Gastroesophageal sphincter (tissue), 4 donors: ENCODE measurements around the gene ATAD2B. TPM values are rescaled to one million over a fixed set of nuclear protein-coding genes. Genes with fewer than 3 reads are reported as not detected.

ENCODE experiments used
- ATAC-seq: fragments of 150-250 bp; one replicate; pipeline ENCODE4 v1.9.1; 2016; ENCODE audit warnings: mild to moderate bottlenecking, moderate library complexity
- H3K27ac ChIP-seq, 4 donors: fragments of 200-600 bp; sonication (generic) in 3 of 4; 1 replicate in 3 of 4; 2 replicates in 1 of 4; pipeline ENCODE4 v1.5.1; 2016 to 2019
- H3K27me3 ChIP-seq: fragments of 200-600 bp; sonication (generic); one replicate; pipeline ENCODE4 v1.5.1; 2019
- H3K36me3 ChIP-seq, 2 donors: fragments of 200-600 bp; sonication (generic); one replicate each; pipeline ENCODE4 v1.5.1; 2019; ENCODE audit warnings: control low read depth in 1 of 2
- H3K4me1 ChIP-seq, 3 donors: fragments of 200-600 bp; sonication (generic); 1 replicate in 2 of 3; 2 replicates in 1 of 3; pipeline ENCODE4 v1.5.1; 2016 to 2019; ENCODE audit warnings: control low read depth in 2 of 3
- H3K4me3 ChIP-seq, 2 donors: fragments of 200-600 bp; sonication (generic); one replicate each; pipeline ENCODE4 v1.5.1; 2019; ENCODE audit warnings: mild to moderate bottlenecking in 1 of 2, moderate library complexity in 1 of 2
- H3K9me3 ChIP-seq, 3 donors: fragments of 200-600 bp; sonication (generic); one replicate each; pipeline ENCODE4 v1.5.1; 2017 to 2019; ENCODE audit warnings: control low read depth in 2 of 3
- EP300 ChIP-seq: sonication (generic); formaldehyde crosslinking; IDR thresholded peaks from one replicate; pipeline ENCODE4 v1.6.1; 2017; ENCODE audit warnings: antibody characterized with exemption, mild to moderate bottlenecking
- POLR2A ChIP-seq, 2 donors: fragments of 450-650 bp; IDR thresholded peaks; one replicate each; pipeline ENCODE4 v1.6.1; 2017; ENCODE audit warnings: antibody characterized with exemption in 2 of 2, mild to moderate bottlenecking in 2 of 2, moderate library complexity in 1 of 2
- POLR2AphosphoS5 ChIP-seq: sonication (generic); formaldehyde crosslinking; IDR thresholded peaks from one replicate; pipeline ENCODE4 v1.6.1; 2017; ENCODE audit warnings: antibody characterized with exemption
- WGBS, 2 donors: methylation state at CpG; one replicate each; pipeline ENCODE4 v1.1.5; 2018; ENCODE audit warnings: low coverage in 1 of 2; 5-methylcytosine and 5-hydroxymethylcytosine counted together
- total RNA-seq, 4 donors: library from RNA; depleted of rRNA; stranded (reverse); fragments of >200 nt; gene quantifications; one replicate each; pipeline ENCODE4 v1.1.0, GENCODE V29; 2016
- TF ChIP-seq, protein P1 (sequence below), 4 experiments: fragments of 200-600 bp in 2 of 4; fragments of 450-650 bp in 2 of 4; sonication (generic) in 1 of 4; IDR thresholded peaks; one replicate each; pipeline ENCODE4 v1.5.1; 2017 to 2019; ENCODE audit warnings: antibody characterized with exemption in 4 of 4, mild to moderate bottlenecking in 2 of 4, moderate library complexity in 2 of 4

ATAD2B gene
- total RNA-seq, 4 donors from 2014 or later, result 10.4 to 36.1 (median 16.8) TPM

GRCh38 chr2:23711979-23712755 lies 214.8 kb downstream of the ATAD2B start:
- H3K4me1 ChIP-seq, result peaks cover 0 to 24% (median 0%) of the 10 kb centered on the region in 3 donors
- no peak for ATAC-seq
- H3K9me3 ChIP-seq, result no peaks in the 10 kb centered on the region
- no peaks in the 10 kb centered on the region for H3K27me3 ChIP-seq
- peaks cover 0 to 26% of the 10 kb centered on the region in 2 donors for H3K36me3 ChIP-seq
- WGBS, 2 donors, result 81 to 82% methylated on average over 4 to 6 of the region's 7 CpGs
- no peak overlapping the region for H3K27ac ChIP-seq
- no peak for TF ChIP-seq POLR2AphosphoS5
- no peak for TF ChIP-seq POLR2A (IDR thresholded peaks at IDR 0.05)
- TF ChIP-seq, protein P1, sequence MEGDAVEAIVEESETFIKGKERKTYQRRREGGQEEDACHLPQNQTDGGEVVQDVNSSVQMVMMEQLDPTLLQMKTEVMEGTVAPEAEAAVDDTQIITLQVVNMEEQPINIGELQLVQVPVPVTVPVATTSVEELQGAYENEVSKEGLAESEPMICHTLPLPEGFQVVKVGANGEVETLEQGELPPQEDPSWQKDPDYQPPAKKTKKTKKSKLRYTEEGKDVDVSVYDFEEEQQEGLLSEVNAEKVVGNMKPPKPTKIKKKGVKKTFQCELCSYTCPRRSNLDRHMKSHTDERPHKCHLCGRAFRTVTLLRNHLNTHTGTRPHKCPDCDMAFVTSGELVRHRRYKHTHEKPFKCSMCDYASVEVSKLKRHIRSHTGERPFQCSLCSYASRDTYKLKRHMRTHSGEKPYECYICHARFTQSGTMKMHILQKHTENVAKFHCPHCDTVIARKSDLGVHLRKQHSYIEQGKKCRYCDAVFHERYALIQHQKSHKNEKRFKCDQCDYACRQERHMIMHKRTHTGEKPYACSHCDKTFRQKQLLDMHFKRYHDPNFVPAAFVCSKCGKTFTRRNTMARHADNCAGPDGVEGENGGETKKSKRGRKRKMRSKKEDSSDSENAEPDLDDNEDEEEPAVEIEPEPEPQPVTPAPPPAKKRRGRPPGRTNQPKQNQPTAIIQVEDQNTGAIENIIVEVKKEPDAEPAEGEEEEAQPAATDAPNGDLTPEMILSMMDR (IDR thresholded peaks at IDR 0.05), result no peak
- no peak overlapping the region for H3K4me3 ChIP-seq

GRCh38 chr2:23709311-23709710 lies 217.6 kb downstream of the ATAD2B start:
- H3K36me3 ChIP-seq, result peaks cover 0 to 54% of the 10 kb centered on the region in 2 donors
- H3K27me3 ChIP-seq, result no peaks in the 10 kb centered on the region
- 97 to 100% methylated on average over 6 of the region's 8 CpGs for WGBS, 2 donors
- no peak for ATAC-seq
- TF ChIP-seq POLR2A (IDR thresholded peaks at IDR 0.05) (no peak), POLR2AphosphoS5 (no peak), EP300 (no peak)
- TF ChIP-seq, protein P1 (IDR thresholded peaks at IDR 0.05), result no peak
- peaks cover 0 to 38% (median 5%) of the 10 kb centered on the region in 3 donors for H3K4me1 ChIP-seq
- H3K4me3 ChIP-seq, result no peak overlapping the region
- no peaks in the 10 kb centered on the region for H3K9me3 ChIP-seq
- no peak overlapping the region for H3K27ac ChIP-seq

DNA sequence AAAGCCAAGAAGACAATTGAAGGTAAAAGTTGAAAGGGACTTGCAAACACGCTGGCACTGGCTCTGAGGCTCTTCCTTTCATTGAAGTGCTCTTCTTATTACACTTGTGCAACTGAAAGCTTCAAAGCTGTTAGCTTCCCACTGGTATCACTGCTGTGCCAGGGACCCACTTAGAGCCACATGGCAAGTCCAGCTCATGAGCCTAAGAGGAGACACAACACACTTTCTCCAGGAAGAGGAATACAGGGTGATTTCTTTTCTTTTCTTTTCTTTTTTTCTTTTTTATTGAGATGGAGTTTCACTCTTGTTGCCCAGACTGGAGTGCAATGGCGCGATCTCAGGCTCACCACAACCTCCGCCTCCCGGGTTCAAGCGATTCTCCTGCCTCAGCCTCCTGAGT lies 218.2 kb downstream of the ATAD2B start:
- WGBS, 2 donors, result 94 to 96% methylated on average over 5 of the region's 6 CpGs
- TF ChIP-seq POLR2A (IDR thresholded peaks at IDR 0.05) (no peak), POLR2AphosphoS5 (no peak), EP300 (no peak)
- TF ChIP-seq, protein P1 (IDR thresholded peaks at IDR 0.05), result no peak
- Histone ChIP-seq H3K27ac (no peak overlapping the region), H3K27me3 (no peaks in the 10 kb centered on the region), H3K36me3 (peaks cover 0 to 60% of the 10 kb centered on the region in 2 donors), H3K4me1 (peaks cover 0 to 38% (median 5%) of the 10 kb centered on the region in 3 donors), H3K9me3 (no peaks in the 10 kb centered on the region), H3K4me3 (no peak overlapping the region)
- ATAC-seq, result no peak

GRCh38 chr2:23707096-23707495 lies 219.8 kb downstream of the ATAD2B start:
- Histone ChIP-seq H3K27me3 (no peaks in the 10 kb centered on the region), H3K36me3 (peaks cover 0 to 76% of the 10 kb centered on the region in 2 donors), H3K27ac (peak overlapping the region; percentile 41 to 76 (median 72)), H3K9me3 (no peaks in the 10 kb centered on the region), H3K4me1 (peaks cover 0 to 26% (median 5%) of the 10 kb centered on the region in 3 donors), H3K4me3 (peak overlapping the region in 1 of 2 donors; percentile 8)
- WGBS, 2 donors, result 39 to 41% methylated on average over 7 to 9 of the region's 9 CpGs
- no peak for ATAC-seq
- TF ChIP-seq POLR2AphosphoS5 (no peak), POLR2A (IDR thresholded peaks at IDR 0.05) (no peak), EP300 (no peak)
- TF ChIP-seq, protein P1 (IDR thresholded peaks at IDR 0.05), result no peak

DNA sequence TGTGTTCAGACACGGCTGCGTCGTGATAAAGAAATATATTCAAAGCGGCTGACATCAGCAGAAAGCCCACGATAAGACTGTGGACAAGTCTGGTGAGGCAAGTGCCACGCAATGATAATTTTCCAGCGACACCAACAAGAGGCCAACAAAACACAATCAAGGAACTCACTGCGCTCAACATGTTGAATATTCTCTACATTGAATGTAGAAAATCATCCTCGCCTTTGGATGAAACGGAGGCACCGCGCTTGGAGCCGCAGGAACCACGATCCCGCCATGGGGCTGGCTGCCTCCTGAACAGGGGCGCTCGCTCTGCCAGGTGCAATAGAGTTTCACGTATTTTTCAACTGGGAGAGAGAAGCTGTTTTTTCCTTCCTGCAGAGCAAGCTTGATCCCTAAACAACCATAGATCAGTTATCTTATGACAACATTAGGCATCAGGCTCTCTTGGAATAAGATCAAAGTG lies 220.3 kb downstream of the ATAD2B start:
- Histone ChIP-seq H3K27ac (peak overlapping the region in 3 of 4 donors; percentile 70 to 76 (median 75)), H3K4me1 (peaks cover 0 to 22% (median 5%) of the 10 kb centered on the region in 3 donors), H3K36me3 (peaks cover 0 to 76% of the 10 kb centered on the region in 2 donors), H3K9me3 (no peaks in the 10 kb centered on the region), H3K4me3 (peak overlapping the region in 1 of 2 donors; percentile 8), H3K27me3 (no peaks in the 10 kb centered on the region)
- WGBS, 2 donors, result 91 to 97% methylated on average over 11 of the region's 18 CpGs
- no peak for ATAC-seq
- TF ChIP-seq, protein P1 (IDR thresholded peaks at IDR 0.05), result no peak
- no peak for TF ChIP-seq EP300
- no peak for TF ChIP-seq POLR2AphosphoS5
- TF ChIP-seq POLR2A (IDR thresholded peaks at IDR 0.05), result no peak
